Measurements from ENCODE around the gene FCHSD1. TPM values are rescaled to one million over a fixed set of nuclear protein-coding genes. Genes with fewer than 3 reads are reported as not detected.
A peak's percentile ranks its signal among the peaks of the same experiment; 100 is the strongest.

FCHSD1 gene
- total and polyA plus RNA-seq, 2 of the 4 experiments (the other 2 are of a cell fraction): 33.2 to 62.1 TPM

DNA sequence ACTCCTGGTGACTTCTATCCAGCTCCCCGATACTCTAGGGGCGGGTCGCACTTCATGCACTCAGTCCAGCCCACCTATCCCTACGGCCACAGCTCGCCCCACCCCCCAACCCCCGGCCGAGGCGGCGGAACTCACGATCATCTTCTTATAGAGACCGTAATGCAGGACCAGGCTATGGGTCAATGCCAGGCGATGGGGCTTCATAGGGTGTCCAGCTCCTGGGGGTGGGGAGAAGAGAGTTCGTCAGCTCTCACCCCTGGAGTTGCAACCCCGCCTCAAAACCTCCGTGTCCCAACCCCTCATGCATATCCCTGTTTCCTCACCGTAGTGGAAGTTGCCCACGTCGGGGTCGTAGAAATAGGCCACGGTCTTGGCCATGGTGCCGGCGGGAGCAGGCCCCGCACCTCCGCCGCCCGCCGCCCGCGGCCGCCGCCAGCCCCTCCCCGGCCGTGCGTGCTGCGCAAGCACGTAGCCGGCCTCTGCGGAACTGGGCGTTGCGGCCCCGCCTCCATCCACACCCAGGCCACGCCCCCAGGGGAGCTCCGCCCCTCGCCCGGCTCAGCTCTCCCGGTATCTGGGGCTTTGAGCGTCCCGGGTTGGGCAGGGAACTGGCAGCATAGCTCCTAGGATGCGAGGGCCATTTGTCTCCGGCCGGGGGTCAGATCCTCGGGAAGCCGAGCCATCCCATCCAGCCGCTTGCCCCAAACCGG, 14.7 kb downstream of the FCHSD1 start, which contains the start of the genes HDAC3 and RELL2:
HDAC3 (minus strand) TSS at position 437 of the 710 bp plus-strand sequence; CDS start at position 378, 59 bp downstream.
RELL2 (plus strand) TSS at position 585 of the 710 bp plus-strand sequence. CDS start 1,229 bp downstream, outside the sequence.
- Histone ChIP-seq H3K4me1 (ENCODE audit: control insufficient read depth, insufficient read depth, low read length) (peaks cover 12% of the 10 kb centered on the region), H2BK20ac (ENCODE audit: low read depth, low read length) (no peak within 1 kb of the TSS), H3K14ac (replicated peaks; ENCODE audit: low read depth, low read length) (peak within 1 kb of the TSS; percentile 89), H3K4me3 (ENCODE audit: insufficient read depth, low read depth, low read length) (peak within 1 kb of the TSS; percentile 97), H2AK9ac (replicated peaks; ENCODE audit: low read depth, low read length, poor library complexity) (peak within 1 kb of the TSS; percentile 89), H2BK15ac (ENCODE audit: low read depth, low read length) (no peak within 1 kb of the TSS), H3K18ac (ENCODE audit: low read depth, low read length) (peak within 1 kb of the TSS; percentile 84), H3K4ac (ENCODE audit: low read depth, low read length) (peak within 1 kb of the TSS; percentile 75), H4K5ac (ENCODE audit: low read depth, low read length) (peak within 1 kb of the TSS; percentile 88), H2BK5ac (ENCODE audit: low read depth, low read length, poor library complexity, severe bottlenecking) (peak within 1 kb of the TSS; percentile 77), H3K4me2 (ENCODE audit: low read depth, low read length) (peak within 1 kb of the TSS; percentile 100), H3K23ac (ENCODE audit: low read depth, low read length) (peak within 1 kb of the TSS; percentile 95), H2AK5ac (ENCODE audit: low read depth, low read length) (peak within 1 kb of the TSS; percentile 83), H2AFZ (replicated peaks; ENCODE audit: low read length, poor library complexity) (peak within 1 kb of the TSS; percentile 97), H4K8ac (ENCODE audit: low read depth in 2 of 2, low read length in 2 of 2) (peak within 1 kb of the TSS; percentile 82 to 94; a peak in 2 of 4 replicates), H4K91ac (ENCODE audit: insufficient read depth, low read depth, low read length) (peak within 1 kb of the TSS; percentile 77; the same call in 1 of the 2 replicates), H4K20me1 (ENCODE audit: insufficient read depth, low read length) (peaks cover 27% of the 10 kb centered on the region), H3K9ac (ENCODE audit: low read depth, low read length) (peak within 1 kb of the TSS; percentile 97), H3K27ac (ENCODE audit: insufficient read depth, low read length) (peak within 1 kb of the TSS; percentile 89), H3K79me1 (ENCODE audit: low read depth in 1 of 2, low read length in 2 of 2) (peaks cover 27 to 51% of the 10 kb centered on the region in 2 experiments), H3K9me1 (ENCODE audit: insufficient read depth, low read length) (peaks cover 31% of the 10 kb centered on the region), H3K9me3 (ENCODE audit: control insufficient read depth, insufficient read depth, low read length) (no peaks in the 10 kb centered on the region), H3K36me3 (ENCODE audit: control insufficient read depth, insufficient read depth, low read length) (peaks cover 12% of the 10 kb centered on the region), H3K27me3 (ENCODE audit: control insufficient read depth, insufficient read depth, low read length) (no peaks in the 10 kb centered on the region), H2BK120ac (ENCODE audit: low read depth, low read length) (no peak within 1 kb of the TSS), H3K56ac (ENCODE audit: extremely low read depth, insufficient read depth, low read length) (peak within 1 kb of the TSS; percentile 75)
- TF ChIP-seq POLR2A (IDR thresholded peaks at IDR 0.05; ENCODE audit: low read depth, low read length) (peak; percentile 80), MXI1 (IDR thresholded peaks at IDR 0.05; ENCODE audit: borderline replicate concordance, low read depth, low read length) (0 out of 2 replicates have a peak, but pooled peaks have one; percentile 21), RFX5 (IDR thresholded peaks at IDR 0.05; ENCODE audit: low read depth, low read length) (no peak), MAZ (IDR thresholded peaks at IDR 0.05; ENCODE audit: borderline replicate concordance, low read depth, low read length) (peak; percentile 73; the same call in 1 of the 2 replicates)
- TF ChIP-seq, protein P1, sequence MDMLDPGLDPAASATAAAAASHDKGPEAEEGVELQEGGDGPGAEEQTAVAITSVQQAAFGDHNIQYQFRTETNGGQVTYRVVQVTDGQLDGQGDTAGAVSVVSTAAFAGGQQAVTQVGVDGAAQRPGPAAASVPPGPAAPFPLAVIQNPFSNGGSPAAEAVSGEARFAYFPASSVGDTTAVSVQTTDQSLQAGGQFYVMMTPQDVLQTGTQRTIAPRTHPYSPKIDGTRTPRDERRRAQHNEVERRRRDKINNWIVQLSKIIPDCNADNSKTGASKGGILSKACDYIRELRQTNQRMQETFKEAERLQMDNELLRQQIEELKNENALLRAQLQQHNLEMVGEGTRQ (IDR thresholded peaks at IDR 0.05; ENCODE audit: low read depth, low read length): peak; percentile 12; the same call in 1 of the 2 replicates
- WGBS, 2 experiments (ENCODE audit: extremely low coverage in 2 of 2, insufficient read length in 1 of 2): 1% methylated on average over 13 of the region's 55 CpGs; no CpG with 5 or more reads in 1 of the 2 experiments
- POLR2A ChIA-PET (ENCODE audit: unreplicated experiment): no interaction called here
- dilution Hi-C loops (cut with HindIII; ENCODE audit: low sequenced_read_pairs, unreplicated experiment): no loop called here
- peak; percentile 96 for ATAC-seq (ENCODE audit: low read depth)
- peak; percentile 83 for DNase-seq
- no TSS peak for BruUV-seq (replicated peaks)
- in situ Hi-C loops (cut with MboI; ENCODE audit: low sequenced_read_pairs): no loop called here
- intact Hi-C loops (cut with micrococcal nuclease): loop anchor here (2.0 kb wide), 1 partner anchor 44 kb away; no protein-coding TSS in a partner anchor
- CTCF ChIA-PET: interaction anchor here (0.8 to 2.8 kb wide), 4 partner anchors 17 to 332 kb away, joined by 3 to 17 read pairs (median 9); partner anchors contain the start of genes DIAPH1 and RNF14

Measured in IMR-90 (cell line).